ENCODE data around the gene LSMEM2. TPM values are rescaled to one million over a fixed set of nuclear protein-coding genes. Genes with fewer than 3 reads are reported as not detected.
"Not testable (repeated sequence)": the region's sequence is repeated elsewhere in the genome, so short reads cannot be mapped to it uniquely, and the experiment has no call there.

The LSMEM2 gene
- total RNA-seq, 1 donor from 2014 or later, result 15.1 TPM

DNA sequence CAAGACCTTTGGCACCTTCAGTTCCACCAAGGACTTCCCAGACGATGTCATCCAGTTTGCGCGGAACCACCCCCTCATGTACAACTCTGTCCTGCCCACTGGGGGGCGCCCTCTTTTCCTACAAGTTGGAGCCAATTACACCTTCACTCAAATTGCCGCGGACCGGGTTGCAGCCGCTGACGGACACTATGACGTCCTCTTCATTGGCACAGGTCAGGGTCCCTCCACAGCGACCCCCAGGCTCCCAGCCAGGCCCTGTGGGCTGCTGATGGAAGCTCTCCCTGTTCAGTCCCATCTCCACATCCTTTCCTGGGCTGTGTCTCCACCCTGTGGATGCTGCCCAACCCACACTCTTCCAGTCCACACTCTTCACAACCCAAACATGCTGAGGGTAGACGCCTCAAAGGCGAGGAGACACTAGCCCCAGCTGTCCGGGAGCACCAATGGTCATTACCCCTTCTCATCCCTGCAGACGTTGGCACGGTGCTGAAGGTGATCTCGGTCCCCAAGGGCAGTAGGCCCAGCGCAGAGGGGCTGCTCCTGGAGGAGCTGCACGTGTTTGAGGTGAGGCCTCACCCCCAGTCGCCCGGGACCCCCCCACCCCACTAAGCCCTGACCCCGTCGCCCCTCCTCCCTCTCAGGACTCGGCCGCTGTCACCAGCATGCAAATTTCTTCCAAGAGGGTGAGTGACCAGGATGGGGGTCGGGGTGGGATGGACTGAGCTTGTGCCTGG, 4.3 kb upstream of the LSMEM2 start:
- no peak overlapping the region for H3K9ac ChIP-seq (ENCODE audit: low read depth in 1 of 3, low read length in 3 of 3)
- H3K4me3 ChIP-seq (ENCODE audit: low read length in 3 of 3), result no peak overlapping the region
- H3K9me3 ChIP-seq (ENCODE audit: control insufficient read depth in 3 of 3, low read length in 3 of 3), result no peaks in the 10 kb centered on the region
- peaks cover 0 to 8% (median 0%) of the 10 kb centered on the region in 3 donors for H3K27me3 ChIP-seq (ENCODE audit: control insufficient read depth in 3 of 3, insufficient read depth in 3 of 3, low read length in 3 of 3)
- no peaks in the 10 kb centered on the region for H3K36me3 ChIP-seq (ENCODE audit: control insufficient read depth in 3 of 3, insufficient read depth in 3 of 3, low read length in 3 of 3)
- peaks cover 29 to 50% (median 42%) of the 10 kb centered on the region in 3 donors for H3K4me1 ChIP-seq (ENCODE audit: control insufficient read depth in 3 of 3, insufficient read depth in 3 of 3, low read length in 3 of 3)
- no peak overlapping the region for H3K27ac ChIP-seq (ENCODE audit: low read depth, low read length)

DNA sequence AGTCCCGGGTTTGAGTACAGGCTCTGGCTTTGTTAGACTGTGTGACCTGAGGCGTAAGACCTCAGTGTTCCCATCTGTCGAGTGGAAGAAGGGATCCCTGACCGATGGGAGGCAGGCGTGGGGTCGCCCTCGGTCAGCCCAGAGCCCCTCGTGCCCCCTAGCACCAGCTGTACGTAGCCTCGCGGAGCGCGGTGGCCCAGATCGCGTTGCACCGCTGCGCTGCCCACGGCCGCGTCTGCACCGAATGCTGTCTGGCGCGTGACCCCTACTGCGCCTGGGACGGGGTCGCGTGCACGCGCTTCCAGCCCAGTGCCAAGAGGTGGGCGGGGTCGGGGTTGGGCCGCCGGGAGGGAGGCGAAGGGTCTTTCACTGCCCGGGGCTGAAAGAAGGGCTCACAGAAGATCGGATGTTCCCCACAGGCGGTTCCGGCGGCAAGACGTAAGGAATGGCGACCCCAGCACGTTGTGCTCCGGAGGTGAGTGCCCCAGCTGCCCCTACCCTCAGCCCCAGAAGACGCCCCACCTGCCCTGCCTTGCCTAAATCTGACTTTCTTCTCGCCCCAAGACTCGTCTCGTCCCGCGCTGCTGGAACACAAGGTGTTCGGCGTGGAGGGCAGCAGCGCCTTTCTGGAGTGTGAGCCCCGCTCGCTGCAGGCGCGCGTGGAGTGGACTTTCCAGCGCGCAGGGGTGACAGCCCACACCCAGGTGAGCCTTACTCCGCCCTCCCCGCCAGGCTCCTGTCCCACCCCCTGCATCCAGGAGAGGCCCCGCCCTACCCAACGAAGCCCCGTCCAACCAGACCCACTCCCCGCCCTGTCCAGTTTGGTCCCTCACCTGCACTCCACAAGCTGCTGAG, 3.5 kb upstream of the LSMEM2 start:
- no peaks in the 10 kb centered on the region for H3K9me3 ChIP-seq (ENCODE audit: control insufficient read depth in 3 of 3, low read length in 3 of 3)
- H3K27me3 ChIP-seq (ENCODE audit: control insufficient read depth in 3 of 3, insufficient read depth in 3 of 3, low read length in 3 of 3), result peaks cover 0 to 8% (median 0%) of the 10 kb centered on the region in 3 donors
- H3K36me3 ChIP-seq (ENCODE audit: control insufficient read depth in 3 of 3, insufficient read depth in 3 of 3, low read length in 3 of 3), result no peaks in the 10 kb centered on the region
- H3K4me3 ChIP-seq (ENCODE audit: low read length in 3 of 3), result no peak overlapping the region
- H3K27ac ChIP-seq (ENCODE audit: low read depth, low read length), result no peak overlapping the region
- no peak overlapping the region for H3K9ac ChIP-seq (ENCODE audit: low read depth in 1 of 3, low read length in 3 of 3)
- H3K4me1 ChIP-seq (ENCODE audit: control insufficient read depth in 3 of 3, insufficient read depth in 3 of 3, low read length in 3 of 3), result peaks cover 21 to 43% (median 36%) of the 10 kb centered on the region in 3 donors

DNA sequence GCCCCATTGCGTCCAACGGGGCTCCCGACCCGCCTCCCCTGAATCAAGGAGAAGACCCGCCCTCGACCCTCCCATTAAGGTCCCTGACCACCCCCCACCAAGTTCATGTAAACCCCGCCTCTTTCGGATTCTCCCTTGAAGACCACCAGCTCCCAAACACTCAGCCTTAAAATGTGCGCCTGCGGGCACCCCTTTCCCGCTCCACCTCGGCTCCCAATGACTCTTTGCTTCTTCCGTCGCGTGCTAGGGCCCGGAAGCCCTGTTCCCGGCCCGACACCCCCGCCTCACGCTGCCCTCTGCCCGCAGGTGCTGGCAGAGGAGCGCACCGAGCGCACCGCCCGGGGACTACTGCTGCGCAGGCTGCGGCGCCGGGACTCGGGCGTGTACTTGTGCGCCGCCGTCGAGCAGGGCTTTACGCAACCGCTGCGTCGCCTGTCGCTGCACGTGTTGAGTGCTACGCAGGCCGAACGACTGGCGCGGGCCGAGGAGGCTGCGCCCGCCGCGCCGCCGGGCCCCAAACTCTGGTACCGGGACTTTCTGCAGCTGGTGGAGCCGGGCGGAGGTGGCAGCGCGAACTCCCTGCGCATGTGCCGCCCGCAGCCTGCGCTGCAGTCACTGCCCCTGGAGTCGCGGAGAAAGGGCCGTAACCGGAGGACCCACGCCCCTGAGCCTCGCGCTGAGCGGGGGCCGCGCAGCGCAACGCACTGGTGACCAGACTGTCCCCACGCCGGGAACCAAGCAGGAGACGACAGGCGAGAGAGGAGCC, 2.7 kb upstream of the LSMEM2 start:
- Histone ChIP-seq H3K9me3 (ENCODE audit: control insufficient read depth in 3 of 3, low read length in 3 of 3) (no peaks in the 10 kb centered on the region), H3K4me3 (ENCODE audit: low read length in 3 of 3) (no peak overlapping the region), H3K9ac (ENCODE audit: low read depth in 1 of 3, low read length in 3 of 3) (no peak overlapping the region), H3K27ac (ENCODE audit: low read depth, low read length) (no peak overlapping the region), H3K4me1 (ENCODE audit: control insufficient read depth in 3 of 3, insufficient read depth in 3 of 3, low read length in 3 of 3) (peaks cover 20 to 35% (median 35%) of the 10 kb centered on the region in 3 donors), H3K27me3 (ENCODE audit: control insufficient read depth in 3 of 3, insufficient read depth in 3 of 3, low read length in 3 of 3) (peaks cover 0 to 8% (median 0%) of the 10 kb centered on the region in 3 donors), H3K36me3 (ENCODE audit: control insufficient read depth in 3 of 3, insufficient read depth in 3 of 3, low read length in 3 of 3) (no peaks in the 10 kb centered on the region)

DNA sequence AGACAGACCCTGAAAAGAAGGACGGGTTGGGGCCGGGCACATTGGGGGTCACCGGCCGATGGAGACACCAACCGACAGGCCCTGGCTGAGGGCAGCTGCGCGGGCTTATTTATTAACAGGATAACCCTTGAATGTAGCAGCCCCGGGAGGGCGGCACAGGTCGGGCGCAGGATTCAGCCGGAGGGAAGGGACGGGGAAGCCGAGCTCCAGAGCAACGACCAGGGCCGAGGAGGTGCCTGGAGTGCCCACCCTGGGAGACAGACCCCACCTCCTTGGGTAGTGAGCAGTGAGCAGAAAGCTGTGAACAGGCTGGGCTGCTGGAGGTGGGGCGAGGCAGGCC, 2.2 kb upstream of the LSMEM2 start:
- Histone ChIP-seq H3K4me3 (ENCODE audit: low read length in 3 of 3) (no peak overlapping the region), H3K27ac (ENCODE audit: low read depth, low read length) (no peak overlapping the region), H3K36me3 (ENCODE audit: control insufficient read depth in 3 of 3, insufficient read depth in 3 of 3, low read length in 3 of 3) (no peaks in the 10 kb centered on the region), H3K9me3 (ENCODE audit: control insufficient read depth in 3 of 3, low read length in 3 of 3) (no peaks in the 10 kb centered on the region), H3K27me3 (ENCODE audit: control insufficient read depth in 3 of 3, insufficient read depth in 3 of 3, low read length in 3 of 3) (peaks cover 0 to 8% (median 0%) of the 10 kb centered on the region in 3 donors), H3K4me1 (ENCODE audit: control insufficient read depth in 3 of 3, insufficient read depth in 3 of 3, low read length in 3 of 3) (peaks cover 20 to 35% (median 30%) of the 10 kb centered on the region in 3 donors), H3K9ac (ENCODE audit: low read depth in 1 of 3, low read length in 3 of 3) (no peak overlapping the region)

DNA sequence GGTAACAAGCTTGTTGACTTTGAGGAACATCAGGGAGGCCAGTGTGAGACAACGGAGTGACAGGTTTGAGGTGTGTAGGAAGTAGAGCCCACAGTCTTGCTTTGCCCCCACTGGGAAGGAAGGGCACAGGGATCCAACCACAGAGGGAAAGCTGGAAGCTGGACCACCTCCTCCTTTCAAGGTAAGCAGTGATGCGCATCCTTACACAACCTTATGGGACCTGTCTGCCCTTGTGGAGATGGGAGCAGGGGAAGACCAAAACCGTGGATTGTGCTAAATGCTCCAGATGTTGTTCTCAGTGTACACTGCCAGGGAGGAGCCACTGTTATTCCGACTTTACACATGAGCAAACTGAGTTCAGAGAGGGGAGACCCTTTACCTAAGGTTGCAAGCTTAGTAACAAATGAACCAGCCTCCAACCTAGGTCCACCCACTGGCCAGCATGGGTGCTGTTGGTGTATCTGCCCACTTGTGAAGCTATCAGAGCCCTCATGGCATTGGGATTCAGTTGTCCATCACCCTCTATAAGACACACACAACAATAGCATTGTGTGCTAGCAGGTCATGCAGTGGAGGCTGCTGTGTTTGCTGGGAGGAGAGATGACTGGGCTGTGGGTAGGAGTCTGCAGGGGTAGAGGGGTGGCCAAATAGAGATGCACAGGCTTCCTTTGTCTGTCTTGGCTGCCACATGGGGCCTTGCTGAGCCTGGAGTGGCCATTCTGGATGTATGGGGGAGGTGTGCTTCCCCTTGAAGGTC, 586 bp upstream of the LSMEM2 start:
- Histone ChIP-seq H3K27me3 (ENCODE audit: control insufficient read depth in 3 of 3, insufficient read depth in 3 of 3, low read length in 3 of 3) (peaks cover 0 to 8% (median 0%) of the 10 kb centered on the region in 3 donors), H3K9ac (ENCODE audit: low read depth in 1 of 3, low read length in 3 of 3) (peak overlapping the region; percentile 54 to 94 (median 86)), H3K36me3 (ENCODE audit: control insufficient read depth in 3 of 3, insufficient read depth in 3 of 3, low read length in 3 of 3) (no peaks in the 10 kb centered on the region), H3K9me3 (ENCODE audit: control insufficient read depth in 3 of 3, low read length in 3 of 3) (no peaks in the 10 kb centered on the region), H3K27ac (ENCODE audit: low read depth, low read length) (peak overlapping the region; percentile 93), H3K4me1 (ENCODE audit: control insufficient read depth in 3 of 3, insufficient read depth in 3 of 3, low read length in 3 of 3) (peaks cover 15 to 31% (median 26%) of the 10 kb centered on the region in 3 donors), H3K4me3 (ENCODE audit: low read length in 3 of 3) (peak overlapping the region in 2 of 3 donors; percentile 25 to 61)

DNA sequence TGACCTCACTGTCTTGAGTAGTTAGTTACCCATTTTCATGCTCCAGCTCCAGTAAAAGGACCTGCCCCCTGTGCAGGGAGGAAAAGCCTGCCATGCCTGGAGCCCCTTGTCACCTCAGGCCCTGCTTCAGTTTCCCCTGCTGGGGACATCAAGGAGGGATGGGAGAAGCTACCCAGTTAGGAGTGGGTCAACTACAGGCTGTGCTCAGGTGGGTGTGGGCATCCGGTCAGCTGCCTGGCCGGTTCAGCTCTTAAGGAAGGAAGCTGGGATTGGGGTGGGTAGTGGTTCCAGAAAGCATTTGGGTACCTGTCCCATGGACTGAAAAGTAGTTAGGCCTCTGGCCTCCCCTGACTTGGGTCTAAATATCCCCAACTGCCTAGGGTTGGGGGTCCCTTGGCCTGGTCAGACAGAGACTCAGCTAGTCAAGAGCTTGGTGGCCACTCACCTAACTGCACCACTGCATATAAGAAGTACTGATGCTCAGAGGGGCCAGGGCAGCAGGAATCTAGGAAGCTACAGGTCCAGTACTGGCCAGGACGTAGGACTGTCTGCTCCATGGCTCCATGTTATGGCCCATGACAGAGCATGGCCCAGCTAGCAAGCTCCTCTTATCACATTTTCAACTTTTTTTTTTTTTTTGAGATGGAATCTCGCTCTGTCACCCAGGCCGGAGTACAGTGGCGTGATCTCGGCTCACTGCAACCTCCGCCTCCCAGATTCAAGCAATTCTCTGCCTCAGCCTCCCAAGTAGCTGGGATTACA, 549 bp downstream of the LSMEM2 start:
- H3K9me3 ChIP-seq (ENCODE audit: control insufficient read depth in 3 of 3, low read length in 3 of 3), result no peaks in the 10 kb centered on the region
- H3K36me3 ChIP-seq (ENCODE audit: control insufficient read depth in 3 of 3, insufficient read depth in 3 of 3, low read length in 3 of 3), result no peaks in the 10 kb centered on the region
- H3K27ac ChIP-seq (ENCODE audit: low read depth, low read length), result peak overlapping the region; percentile 93
- peaks cover 11 to 23% (median 20%) of the 10 kb centered on the region in 3 donors for H3K4me1 ChIP-seq (ENCODE audit: control insufficient read depth in 3 of 3, insufficient read depth in 3 of 3, low read length in 3 of 3)
- H3K9ac ChIP-seq (ENCODE audit: low read depth in 1 of 3, low read length in 3 of 3), result peak overlapping the region; percentile 76 to 94 (median 86)
- peaks cover 0 to 7% (median 0%) of the 10 kb centered on the region in 3 donors for H3K27me3 ChIP-seq (ENCODE audit: control insufficient read depth in 3 of 3, insufficient read depth in 3 of 3, low read length in 3 of 3)
- H3K4me3 ChIP-seq (ENCODE audit: low read length in 3 of 3), result peak overlapping the region; percentile 61 to 90 (median 74)

DNA sequence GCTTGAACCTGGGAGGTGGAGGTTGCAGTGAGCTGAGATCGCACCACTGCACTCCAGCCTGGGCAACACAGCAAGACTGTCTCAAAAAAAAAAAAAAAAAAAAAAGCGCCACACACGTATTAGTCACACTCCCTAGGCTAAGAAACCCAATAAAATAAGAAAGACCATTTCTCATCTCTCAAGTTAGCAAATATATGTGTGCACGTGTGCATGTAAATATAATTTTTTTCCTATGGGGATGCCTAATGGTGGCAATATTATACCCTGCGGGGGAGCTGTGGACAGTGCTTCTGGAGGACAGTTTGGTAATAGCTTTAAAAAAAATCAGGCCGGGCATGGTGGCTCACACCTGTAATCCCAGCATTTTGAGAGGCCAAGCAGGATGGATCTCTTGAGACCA, 5.2 kb downstream of the LSMEM2 start:
- H3K27me3 ChIP-seq (ENCODE audit: control insufficient read depth in 3 of 3, insufficient read depth in 3 of 3, low read length in 3 of 3); H3K27ac ChIP-seq (ENCODE audit: low read depth, low read length); H3K9me3 ChIP-seq (ENCODE audit: control insufficient read depth in 3 of 3, low read length in 3 of 3); H3K4me3 ChIP-seq (ENCODE audit: low read length in 3 of 3); H3K9ac ChIP-seq (ENCODE audit: low read depth in 1 of 3, low read length in 3 of 3): not testable (repeated sequence)
- Histone ChIP-seq H3K4me1 (ENCODE audit: control insufficient read depth in 3 of 3, insufficient read depth in 3 of 3, low read length in 3 of 3) (peaks cover 6 to 14% (median 10%) of the 10 kb centered on the region in 3 donors), H3K36me3 (ENCODE audit: control insufficient read depth in 3 of 3, insufficient read depth in 3 of 3, low read length in 3 of 3) (peaks cover 25 to 31% (median 27%) of the 10 kb centered on the region in 3 donors)

DNA sequence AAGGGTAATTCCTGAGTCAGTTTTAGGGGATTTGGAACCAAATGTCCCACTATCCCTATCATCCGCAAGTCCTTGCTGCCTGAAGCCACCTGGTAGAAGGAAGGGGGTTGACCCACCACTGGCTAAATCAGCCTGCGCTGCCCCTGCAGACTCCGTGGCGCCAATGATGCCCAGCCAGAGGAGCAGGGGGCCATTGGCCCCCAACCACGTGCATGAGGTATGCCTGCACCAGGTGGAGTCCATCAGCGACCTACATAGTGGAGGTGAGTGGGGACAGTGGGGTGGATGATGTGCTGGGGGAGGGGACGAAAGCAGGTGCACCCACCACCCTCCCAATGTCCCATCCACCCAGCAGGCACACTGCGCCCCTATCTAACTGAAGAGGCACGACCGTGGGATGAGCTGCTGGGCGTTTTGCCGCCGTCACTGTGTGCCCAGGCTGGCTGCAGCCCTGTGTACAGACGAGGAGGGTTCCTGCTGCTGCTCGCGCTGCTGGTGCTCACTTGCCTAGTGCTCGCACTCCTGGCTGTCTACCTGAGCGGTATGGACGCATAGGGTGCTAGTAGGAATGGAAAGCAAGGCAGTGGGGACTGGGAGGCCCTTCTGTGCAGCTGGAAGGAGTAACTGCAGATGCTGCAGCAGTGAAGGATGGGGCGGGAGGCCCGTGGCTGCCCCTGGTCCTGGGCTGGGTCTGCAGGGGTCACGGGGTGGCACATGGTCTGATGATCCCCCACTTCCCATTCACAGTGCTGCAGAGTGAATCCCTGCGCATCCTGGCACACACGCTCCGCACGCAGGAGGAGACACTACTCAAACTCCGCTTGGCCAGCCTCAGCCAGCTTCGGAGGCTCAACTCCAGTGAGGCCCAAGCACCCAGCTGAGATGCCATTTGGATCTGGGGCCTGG, 7.7 kb downstream of the LSMEM2 start:
- Histone ChIP-seq H3K27me3 (ENCODE audit: control insufficient read depth in 3 of 3, insufficient read depth in 3 of 3, low read length in 3 of 3) (no peaks in the 10 kb centered on the region), H3K4me3 (ENCODE audit: low read length in 3 of 3) (no peak overlapping the region), H3K9me3 (ENCODE audit: control insufficient read depth in 3 of 3, low read length in 3 of 3) (no peaks in the 10 kb centered on the region), H3K27ac (ENCODE audit: low read depth, low read length) (no peak overlapping the region), H3K9ac (ENCODE audit: low read depth in 1 of 3, low read length in 3 of 3) (peak overlapping the region in 1 of 3 donors; percentile 33), H3K36me3 (ENCODE audit: control insufficient read depth in 3 of 3, insufficient read depth in 3 of 3, low read length in 3 of 3) (peaks cover 38 to 46% (median 40%) of the 10 kb centered on the region in 3 donors), H3K4me1 (ENCODE audit: control insufficient read depth in 3 of 3, insufficient read depth in 3 of 3, low read length in 3 of 3) (peaks cover 11 to 23% (median 15%) of the 10 kb centered on the region in 3 donors)
